Right lobe of liver (tissue), 4 donors: ENCODE results near the gene ITGA11.

ENCODE experiments used
- POLR2A ChIP-seq: fragments of 450-650 bp; IDR thresholded peaks from one replicate; pipeline ENCODE4 v1.6.1; 2017; ENCODE audit warnings: antibody characterized with exemption, mild to moderate bottlenecking
- TF ChIP-seq, protein P1 (sequence below), 4 donors: fragments of 200-600 bp in 3 of 4; fragments of 450-650 bp in 1 of 4; IDR thresholded peaks; one replicate each; pipeline versions ENCODE4 v1.5.1 to v1.8.0; 2016 to 2022; ENCODE audit warnings: antibody characterized with exemption in 4 of 4, mild to moderate bottlenecking in 2 of 4
- donor health status: DM: no; HTN: no; CAD: no.
- donor health status: DM: no; HTN: no; CAD: no.
- donor health status: DM: no; HTN: yes; CAD: no.

DNA sequence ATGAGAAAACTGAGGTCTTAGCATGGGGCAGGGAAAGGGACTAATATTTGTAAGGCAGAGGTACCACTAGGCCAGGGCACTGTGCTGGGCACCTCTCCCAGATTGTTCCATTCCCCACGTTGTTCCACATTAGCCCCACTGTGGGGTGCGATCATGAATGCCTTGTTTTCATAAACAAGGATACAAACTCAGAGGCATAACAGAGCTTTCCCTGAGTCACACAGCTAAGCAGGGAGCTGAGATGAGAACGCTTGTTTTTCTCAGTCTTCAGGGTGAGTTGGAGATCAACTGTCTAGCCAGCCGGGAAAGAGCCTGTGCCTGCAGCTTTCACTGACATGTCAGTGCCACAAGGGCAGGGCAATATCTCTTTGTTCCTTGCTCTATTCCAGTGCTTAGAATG lies 47.9 kb upstream of the ITGA11 start:
- TF ChIP-seq, protein P1, sequence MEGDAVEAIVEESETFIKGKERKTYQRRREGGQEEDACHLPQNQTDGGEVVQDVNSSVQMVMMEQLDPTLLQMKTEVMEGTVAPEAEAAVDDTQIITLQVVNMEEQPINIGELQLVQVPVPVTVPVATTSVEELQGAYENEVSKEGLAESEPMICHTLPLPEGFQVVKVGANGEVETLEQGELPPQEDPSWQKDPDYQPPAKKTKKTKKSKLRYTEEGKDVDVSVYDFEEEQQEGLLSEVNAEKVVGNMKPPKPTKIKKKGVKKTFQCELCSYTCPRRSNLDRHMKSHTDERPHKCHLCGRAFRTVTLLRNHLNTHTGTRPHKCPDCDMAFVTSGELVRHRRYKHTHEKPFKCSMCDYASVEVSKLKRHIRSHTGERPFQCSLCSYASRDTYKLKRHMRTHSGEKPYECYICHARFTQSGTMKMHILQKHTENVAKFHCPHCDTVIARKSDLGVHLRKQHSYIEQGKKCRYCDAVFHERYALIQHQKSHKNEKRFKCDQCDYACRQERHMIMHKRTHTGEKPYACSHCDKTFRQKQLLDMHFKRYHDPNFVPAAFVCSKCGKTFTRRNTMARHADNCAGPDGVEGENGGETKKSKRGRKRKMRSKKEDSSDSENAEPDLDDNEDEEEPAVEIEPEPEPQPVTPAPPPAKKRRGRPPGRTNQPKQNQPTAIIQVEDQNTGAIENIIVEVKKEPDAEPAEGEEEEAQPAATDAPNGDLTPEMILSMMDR (IDR thresholded peaks at IDR 0.05): no peak
- TF ChIP-seq POLR2A: no peak
